SK-N-SH (cell line): Measurements from ENCODE around the gene MARCKSL1.

Experiments used
- EZH2phosphoT487 ChIP-seq: fragments of 200-600 bp; sonication (generic); IDR thresholded peaks from 2 replicates; pipeline ENCODE4 v1.6.1; 2017; ENCODE audit warnings: low read depth, mixed run types, mild to moderate bottlenecking, antibody characterized with exemption, moderate library complexity, borderline replicate concordance
- MEF2A ChIP-seq: IDR thresholded peaks from 2 replicates; pipeline ENCODE4 v1.4.0; 2012; ENCODE audit warnings: low read depth, borderline replicate concordance
- MXI1 ChIP-seq: IDR thresholded peaks from 2 replicates; pipeline ENCODE4 v1.6.1; 2012; ENCODE audit warnings: mild to moderate bottlenecking, low read depth, low read length, improper control_type of control experiment
- POLR2AphosphoS5 ChIP-seq: IDR thresholded peaks from 2 replicates; pipeline ENCODE4 v1.6.1; 2012; ENCODE audit warnings: low read depth, low read length
- RAD21 ChIP-seq: IDR thresholded peaks from 2 replicates; pipeline ENCODE4 v1.6.1; 2012; ENCODE audit warnings: mild to moderate bottlenecking, low read length
- RCOR1 ChIP-seq: fragments of 150-350 bp; IDR thresholded peaks from 2 replicates; pipeline ENCODE4 v1.6.1; 2017; ENCODE audit warnings: antibody characterized with exemption, low read length
- SIN3A ChIP-seq: IDR thresholded peaks from 2 replicates; pipeline ENCODE4 v1.6.1; 2012; ENCODE audit warnings: low read depth, mild to moderate bottlenecking, low read length, moderate library complexity, borderline replicate concordance
- TAF1 ChIP-seq: IDR thresholded peaks from 2 replicates; pipeline ENCODE4 v1.6.1; 2012; ENCODE audit warnings: low read depth, mild to moderate bottlenecking, low read length, moderate library complexity, borderline replicate concordance
- TCF12 ChIP-seq: IDR thresholded peaks from 2 replicates; pipeline ENCODE4 v1.4.0; 2012
- TF ChIP-seq, protein P1 (sequence below): fragments of 200-600 bp; sonication (generic); IDR thresholded peaks from 2 replicates; pipeline ENCODE4 v1.6.1; 2017; ENCODE audit warnings: antibody characterized with exemption, mild to moderate bottlenecking, moderate library complexity

DNA sequence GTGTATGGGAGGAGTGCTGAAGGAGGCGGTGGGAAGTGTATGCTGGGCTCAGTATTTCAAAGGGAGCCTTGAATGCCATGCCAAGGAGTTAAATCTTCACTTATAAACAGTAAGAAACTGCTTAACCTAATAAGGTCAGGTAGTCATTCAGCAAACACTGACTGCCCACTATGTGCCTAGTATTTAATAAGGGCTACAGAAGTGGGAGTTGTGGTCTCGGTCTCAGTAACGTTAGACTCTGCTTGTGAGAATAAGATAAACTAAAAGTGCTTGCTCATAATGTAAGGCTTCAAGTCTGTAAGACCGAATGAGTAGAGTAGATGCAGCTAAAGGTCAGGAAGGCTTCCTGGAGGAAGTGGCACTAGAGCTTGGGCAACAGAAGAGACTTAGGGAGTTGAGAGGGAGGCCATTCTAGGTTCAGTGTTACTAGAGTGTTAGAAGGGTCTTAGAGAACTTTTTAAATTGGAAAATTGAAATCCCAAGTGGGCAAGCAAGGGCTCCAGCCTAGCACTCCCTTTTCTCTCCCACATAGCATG, 6.0 kb downstream of the MARCKSL1 start:
- no peak for TF ChIP-seq POLR2AphosphoS5
- TF ChIP-seq, protein P1, sequence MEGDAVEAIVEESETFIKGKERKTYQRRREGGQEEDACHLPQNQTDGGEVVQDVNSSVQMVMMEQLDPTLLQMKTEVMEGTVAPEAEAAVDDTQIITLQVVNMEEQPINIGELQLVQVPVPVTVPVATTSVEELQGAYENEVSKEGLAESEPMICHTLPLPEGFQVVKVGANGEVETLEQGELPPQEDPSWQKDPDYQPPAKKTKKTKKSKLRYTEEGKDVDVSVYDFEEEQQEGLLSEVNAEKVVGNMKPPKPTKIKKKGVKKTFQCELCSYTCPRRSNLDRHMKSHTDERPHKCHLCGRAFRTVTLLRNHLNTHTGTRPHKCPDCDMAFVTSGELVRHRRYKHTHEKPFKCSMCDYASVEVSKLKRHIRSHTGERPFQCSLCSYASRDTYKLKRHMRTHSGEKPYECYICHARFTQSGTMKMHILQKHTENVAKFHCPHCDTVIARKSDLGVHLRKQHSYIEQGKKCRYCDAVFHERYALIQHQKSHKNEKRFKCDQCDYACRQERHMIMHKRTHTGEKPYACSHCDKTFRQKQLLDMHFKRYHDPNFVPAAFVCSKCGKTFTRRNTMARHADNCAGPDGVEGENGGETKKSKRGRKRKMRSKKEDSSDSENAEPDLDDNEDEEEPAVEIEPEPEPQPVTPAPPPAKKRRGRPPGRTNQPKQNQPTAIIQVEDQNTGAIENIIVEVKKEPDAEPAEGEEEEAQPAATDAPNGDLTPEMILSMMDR: no peak
- TF ChIP-seq SIN3A: no peak
- no peak for TF ChIP-seq RAD21
- no peak for TF ChIP-seq TAF1
- no peak for TF ChIP-seq TCF12
- no peak for TF ChIP-seq RCOR1
- no peak for TF ChIP-seq EZH2phosphoT487
- no peak for TF ChIP-seq MEF2A
- TF ChIP-seq MXI1: no peak
